IMR-90 (cell line): ENCODE data around the gene ROBO1. TPM values are rescaled to one million over a fixed set of nuclear protein-coding genes. Genes with fewer than 3 reads are reported as not detected.

ENCODE experiments used
- ATAC-seq: fragments of 200-7000 bp; cut with Tn5 transposase; 2 replicates; pipeline ENCODE4 v1.9.1; 2020; ENCODE audit warnings: low read depth, mild to moderate bottlenecking, moderate library complexity
- BruUV-seq: library from RNA; stranded (reverse); fragments of 400-500 nt; replicated peaks from 2 replicates; lab custom pipeline; 2021; lab: Mats Ljungman, UMichigan
- CTCF ChIA-PET: fragments of 300-600 bp; formaldehyde crosslinking; extraction: SDS; loops from one replicate; lab custom pipeline; 2021; ENCODE audit warnings: antibody characterized with exemption; lab: Yijun Ruan, JAX
- POLR2A ChIA-PET: fragments of 300-600 bp; sonication (Branson Sonifier 250); formaldehyde crosslinking; loops from one replicate; lab custom pipeline; 2022; ENCODE audit warnings: antibody characterized with exemption; ENCODE audit not compliant: unreplicated experiment; lab: Charles Lee
- DNase-seq: peaks from one replicate; pipeline ENCODE4 v3.0.0; 2013
- H2AFZ ChIP-seq: replicated peaks from 2 replicates; pipeline ENCODE3; 2013; ENCODE audit warnings: low read length, mild to moderate bottlenecking; ENCODE audit not compliant: poor library complexity
- H2AK5ac ChIP-seq: 2 replicates; pipeline ENCODE4 v1.6.1; 2013; ENCODE audit warnings: low read depth, low read length, inconsistent platforms
- H2AK9ac ChIP-seq: replicated peaks from 2 replicates; pipeline ENCODE3; 2013; ENCODE audit warnings: mild to moderate bottlenecking, low read depth, low read length, moderate library complexity; ENCODE audit not compliant: poor library complexity
- H2BK120ac ChIP-seq: 2 replicates; pipeline ENCODE4 v1.6.1; 2013; ENCODE audit warnings: low read depth, low read length, inconsistent platforms
- H2BK15ac ChIP-seq: 3 replicates; pipeline ENCODE4 v1.6.1; 2013; ENCODE audit warnings: low read depth, low read length, inconsistent platforms
- H2BK20ac ChIP-seq: 2 replicates; pipeline ENCODE4 v1.6.1; 2013; ENCODE audit warnings: low read depth, mild to moderate bottlenecking, inconsistent platforms, low read length, moderate library complexity
- H2BK5ac ChIP-seq: 2 replicates; pipeline ENCODE4 v1.6.1; 2013; ENCODE audit warnings: mild to moderate bottlenecking, low read depth, low read length, inconsistent platforms; ENCODE audit not compliant: poor library complexity, severe bottlenecking
- H3K14ac ChIP-seq: replicated peaks from 2 replicates; pipeline ENCODE4 v1.6.1; 2013; ENCODE audit warnings: low read depth, low read length, inconsistent platforms
- H3K18ac ChIP-seq: 2 replicates; pipeline ENCODE4 v1.6.1; 2013; ENCODE audit warnings: low read depth, low read length, control low read depth
- H3K23ac ChIP-seq: 2 replicates; pipeline ENCODE4 v1.6.1; 2013; ENCODE audit warnings: low read depth, low read length, inconsistent platforms
- H3K27ac ChIP-seq: 2 replicates; pipeline ENCODE4 v1.5.1; 2013; ENCODE audit warnings: mild to moderate bottlenecking, control low read depth, low read length; ENCODE audit not compliant: insufficient read depth
- H3K27me3 ChIP-seq: 2 replicates; pipeline ENCODE4 v1.6.1; 2013; ENCODE audit warnings: low read length; ENCODE audit not compliant: control insufficient read depth, insufficient read depth
- H3K36me3 ChIP-seq: 2 replicates; pipeline ENCODE4 v1.6.1; 2013; ENCODE audit warnings: low read length, mixed read lengths; ENCODE audit not compliant: control insufficient read depth, insufficient read depth
- H3K4ac ChIP-seq: 2 replicates; pipeline ENCODE4 v1.6.1; 2013; ENCODE audit warnings: low read depth, low read length, inconsistent platforms
- H3K4me1 ChIP-seq: 2 replicates; pipeline ENCODE4 v1.6.1; 2013; ENCODE audit warnings: low read length, mixed read lengths; ENCODE audit not compliant: control insufficient read depth, insufficient read depth
- H3K4me2 ChIP-seq: 2 replicates; pipeline ENCODE4 v1.6.1; 2013; ENCODE audit warnings: low read depth, mild to moderate bottlenecking, control low read depth, low read length, moderate library complexity
- H3K4me3 ChIP-seq: 2 replicates; pipeline ENCODE4 v1.5.1; 2013; ENCODE audit warnings: low read depth, mild to moderate bottlenecking, control low read depth, low read length, moderate library complexity; ENCODE audit not compliant: insufficient read depth
- H3K56ac ChIP-seq: 2 replicates; pipeline ENCODE4 v1.6.1; 2013; ENCODE audit warnings: low read length, inconsistent platforms; ENCODE audit not compliant: insufficient read depth; ENCODE audit errors: extremely low read depth
- H3K79me1 ChIP-seq, 2 experiments: 2 replicates each; pipeline ENCODE4 v1.6.1; 2013; ENCODE audit warnings: low read length in 2 of 2, inconsistent platforms in 1 of 2, low read depth in 1 of 2
- H3K9ac ChIP-seq: 2 replicates; pipeline ENCODE4 v1.6.1; 2013; ENCODE audit warnings: low read depth, low read length, control low read depth
- H3K9me1 ChIP-seq: 2 replicates; pipeline ENCODE4 v1.6.1; 2013; ENCODE audit warnings: low read length, inconsistent platforms; ENCODE audit not compliant: insufficient read depth
- H3K9me3 ChIP-seq: 2 replicates; pipeline ENCODE4 v1.6.1; 2013; ENCODE audit warnings: low read length; ENCODE audit not compliant: control insufficient read depth, insufficient read depth
- H4K20me1 ChIP-seq: 2 replicates; pipeline ENCODE4 v1.6.1; 2013; ENCODE audit warnings: low read length, inconsistent platforms; ENCODE audit not compliant: insufficient read depth
- H4K5ac ChIP-seq: 2 replicates; pipeline ENCODE4 v1.6.1; 2013; ENCODE audit warnings: mild to moderate bottlenecking, low read depth, low read length, control low read depth
- H4K8ac ChIP-seq, 2 experiments: 2 replicates each; pipeline ENCODE4 v1.6.1; 2013; ENCODE audit warnings: low read depth in 2 of 2, low read length in 2 of 2, control low read depth in 1 of 2, inconsistent platforms in 1 of 2
- H4K91ac ChIP-seq: 2 replicates; pipeline ENCODE4 v1.6.1; 2013; ENCODE audit warnings: low read depth, low read length, inconsistent platforms; ENCODE audit not compliant: insufficient read depth
- CEBPB ChIP-seq: IDR thresholded peaks from 2 replicates; pipeline ENCODE4 v1.6.1; 2012; ENCODE audit warnings: low read depth, low read length, improper control_type of control experiment
- CTCF ChIP-seq: conservative IDR thresholded peaks from 2 replicates; pipeline ENCODE4 v1.5.1; 2012; ENCODE audit warnings: mild to moderate bottlenecking, low read depth, low read length, improper control_type of control experiment
- ELK1 ChIP-seq: fragments of 150-350 bp; IDR thresholded peaks from 2 replicates; pipeline ENCODE4 v1.6.1; 2016; ENCODE audit warnings: low read depth, mild to moderate bottlenecking, low read length, moderate library complexity, borderline replicate concordance
- FOS ChIP-seq: fragments of 150-350 bp; IDR thresholded peaks from 2 replicates; pipeline ENCODE4 v1.6.1; 2016; ENCODE audit warnings: low read depth, low read length
- MAFK ChIP-seq: IDR thresholded peaks from 2 replicates; pipeline ENCODE4 v1.6.1; 2012; ENCODE audit warnings: low read depth, low read length, improper control_type of control experiment
- MAZ ChIP-seq: IDR thresholded peaks from 2 replicates; pipeline ENCODE4 v1.6.1; 2012; ENCODE audit warnings: low read depth, mild to moderate bottlenecking, low read length, improper control_type of control experiment, moderate library complexity, borderline replicate concordance
- MXI1 ChIP-seq: IDR thresholded peaks from 2 replicates; pipeline ENCODE4 v1.6.1; 2012; ENCODE audit warnings: low read depth, mild to moderate bottlenecking, low read length, moderate library complexity, borderline replicate concordance
- NFE2L2 ChIP-seq: fragments of 150-350 bp; IDR thresholded peaks from 2 replicates; pipeline ENCODE4 v1.6.1; 2016; ENCODE audit warnings: low read depth, mild to moderate bottlenecking, low read length
- RCOR1 ChIP-seq: IDR thresholded peaks from 2 replicates; pipeline ENCODE4 v1.6.1; 2012; ENCODE audit warnings: mild to moderate bottlenecking, low read length, improper control_type of control experiment; ENCODE audit not compliant: insufficient replicate concordance
- USF2 ChIP-seq: fragments of 150-350 bp; IDR thresholded peaks from 2 replicates; pipeline ENCODE4 v1.6.1; 2017; ENCODE audit warnings: mild to moderate bottlenecking, antibody characterized with exemption, low read length, low read depth
- WGBS, 2 experiments: methylation state at CpG; one replicate each; pipeline versions ENCODE4 v1.1.5 to v1.1.7; 2013; ENCODE audit warnings: missing lambda C conversion rate in 2 of 2; ENCODE audit not compliant: insufficient read length in 1 of 2; ENCODE audit errors: extremely low coverage in 2 of 2; 5-methylcytosine and 5-hydroxymethylcytosine counted together
- dilution Hi-C: fragments of 300-500 bp; cut with HindIII; formaldehyde crosslinking; loops from one replicate; pipeline ENCODE4 v1.14.3; 2018; ENCODE audit warnings: low sequenced_read_pairs; ENCODE audit not compliant: unreplicated experiment
- in situ Hi-C: fragments of 300-500 bp; cut with MboI; formaldehyde crosslinking; loops from 3 replicates; pipeline ENCODE4 v1.14.3; 2019; ENCODE audit warnings: low sequenced_read_pairs, inconsistent platforms, mixed read lengths
- intact Hi-C: fragments of 100-400 bp; cut with micrococcal nuclease; formaldehyde crosslinking; loops from 2 replicates; pipeline ENCODE4 v1.10.0; 2022
- polyA plus RNA-seq, 3 experiments: library from polyadenylated mRNA; depleted of rRNA; stranded (reverse); fragments of >200 nt; gene quantifications; 2 replicates each; pipeline ENCODE4 v1.2.3, GENCODE V29; 2012; ENCODE audit warnings: low replicate concordance in 1 of 3
- total RNA-seq: library from RNA; depleted of rRNA; stranded (reverse); fragments of >200 nt; gene quantifications from 2 replicates; pipeline ENCODE4 v1.2.3, GENCODE V29; 2012

The ROBO1 gene
- total and polyA plus RNA-seq, 2 of the 4 experiments (the other 2 are of a cell fraction), result 24.1 to 53.9 TPM

- intact Hi-C loops (no loop called here), in situ Hi-C loops (no loop called here)
- WGBS, 2 experiments, result no CpG with 5 or more reads among the region's 1 CpG
Measured at GRCh38 chr3:78729946-78730345, 1037.9 kb downstream of the ROBO1 start.

More at GRCh38 chr3:78729946-78730345, 1037.9 kb downstream of the ROBO1 start:
- no peak overlapping the region for H3K14ac ChIP-seq
- ChIA-PET POLR2A (no interaction called here), CTCF (interaction anchor here (1.3 kb wide), 1 partner anchor 14 kb away, joined by 3 read pairs; no protein-coding TSS in a partner anchor)
- no peak overlapping the region for H3K23ac ChIP-seq
- no peak overlapping the region for H3K56ac ChIP-seq
- no TSS peak for BruUV-seq
- H3K27me3 ChIP-seq, result no peaks in the 10 kb centered on the region
- no peak overlapping the region for H2AFZ ChIP-seq
- H3K4me1 ChIP-seq, result peaks cover 1% of the 10 kb centered on the region; the same call in 1 of the 2 replicates
- TF ChIP-seq MXI1 (no peak), RCOR1 (no peak), ELK1 (no peak), NFE2L2 (no peak), CTCF (no peak), FOS (no peak), MAZ (no peak), CEBPB (no peak), MAFK (no peak), USF2 (no peak)
- H3K18ac ChIP-seq, result no peak overlapping the region
- no peak overlapping the region for H2BK5ac ChIP-seq
- H3K4ac ChIP-seq, result no peak overlapping the region
- no peak overlapping the region for H2BK120ac ChIP-seq
- no peak for DNase-seq
- no peak overlapping the region for H2AK5ac ChIP-seq
- H2BK15ac ChIP-seq, result no peak overlapping the region
- no peaks in the 10 kb centered on the region for H4K20me1 ChIP-seq
- H3K27ac ChIP-seq, result no peak overlapping the region
- no peak for ATAC-seq
- H4K8ac ChIP-seq, result no peak overlapping the region
- no peak overlapping the region for H2BK20ac ChIP-seq
- no peak overlapping the region for H3K4me3 ChIP-seq
- no peak overlapping the region for H4K91ac ChIP-seq
- no peaks in the 10 kb centered on the region for H3K9me3 ChIP-seq
- H3K9ac ChIP-seq, result no peak overlapping the region
- H3K4me2 ChIP-seq, result no peak overlapping the region
- dilution Hi-C loops, result no loop called here
- H4K5ac ChIP-seq, result no peak overlapping the region
- no peaks in the 10 kb centered on the region for H3K9me1 ChIP-seq
- H3K36me3 ChIP-seq, result no peaks in the 10 kb centered on the region
- no peak overlapping the region for H2AK9ac ChIP-seq
- H3K79me1 ChIP-seq, result no peaks in the 10 kb centered on the region
